K562 (cell line): Measurements from ENCODE around the gene MPND. TPM values are rescaled to one million over a fixed set of nuclear protein-coding genes. Genes with fewer than 3 reads are reported as not detected.

ENCODE experiments used
- ATF6 ChIP-seq: sonication (generic); formaldehyde crosslinking; IDR thresholded peaks from 2 replicates; pipeline ENCODE4 v1.4.0; 2020; ENCODE audit warnings: mild to moderate bottlenecking, missing genetic modification reagents
- FOXP4 ChIP-seq: sonication (generic); formaldehyde crosslinking; IDR thresholded peaks from 2 replicates; pipeline ENCODE4 v1.8.0; 2022; ENCODE audit warnings: mild to moderate bottlenecking, missing genetic modification reagents, borderline replicate concordance
- HCFC1 ChIP-seq: IDR thresholded peaks from 2 replicates; pipeline ENCODE4 v1.6.1; 2012; ENCODE audit warnings: low read depth, low read length, improper control_type of control experiment
- HMGN3 ChIP-seq: IDR thresholded peaks from 2 replicates; pipeline ENCODE4 v1.6.1; 2011; ENCODE audit warnings: borderline replicate concordance, low read depth, mild to moderate bottlenecking, mixed read lengths, low read length; ENCODE audit not compliant: insufficient read length; ENCODE audit errors: extremely low read depth
- MEF2D ChIP-seq: conservative IDR thresholded peaks from 2 replicates; pipeline ENCODE4 v1.6.1; 2016; ENCODE audit warnings: low read depth, missing genetic modification characterization, missing compliant biosample characterization
- NCOA1 ChIP-seq: fragments of 450-650 bp; IDR thresholded peaks from 2 replicates; pipeline ENCODE4 v1.6.1; 2016; ENCODE audit warnings: low read depth
- RCOR1 ChIP-seq, 2 experiments: IDR thresholded peaks; 2 replicates each; pipeline ENCODE4 v1.6.1; 2012; ENCODE audit warnings: low read depth in 2 of 2, low read length in 2 of 2, borderline replicate concordance in 1 of 2, improper control_type of control experiment in 1 of 2
- SAP30 ChIP-seq: fragments of 200-600 bp; sonication (generic); IDR thresholded peaks from 2 replicates; pipeline ENCODE4 v1.6.1; 2012; ENCODE audit warnings: borderline replicate concordance, low read depth, mild to moderate bottlenecking, moderate library complexity, low read length, control low read depth, inconsistent platforms; ENCODE audit not compliant: insufficient read depth, poor library complexity, severe bottlenecking
- STAT6 ChIP-seq: sonication (generic); formaldehyde crosslinking; IDR thresholded peaks from 2 replicates; pipeline ENCODE4 v1.8.1; 2023; ENCODE audit warnings: mild to moderate bottlenecking, missing genetic modification reagents
- YY1 ChIP-seq, 3 experiments: IDR thresholded peaks; 2 replicates each; pipeline ENCODE4 v1.6.1; 2011; ENCODE audit warnings: low read length in 2 of 3, mild to moderate bottlenecking in 2 of 3, moderate library complexity in 2 of 3, borderline replicate concordance in 1 of 3, control low read depth in 1 of 3, low read depth in 1 of 3; ENCODE audit not compliant: insufficient read depth in 3 of 3, insufficient replicate concordance in 2 of 3, control insufficient read depth in 1 of 3, insufficient read length in 1 of 3; ENCODE audit errors: extremely low read depth in 1 of 3
- ZNF324 ChIP-seq: fragments of 250-450 bp; sonication (Bioruptor Pico); IDR thresholded peaks from 2 replicates; pipeline ENCODE4 v1.4.0; 2020; ENCODE audit warnings: mild to moderate bottlenecking
- polyA plus RNA-seq, 8 experiments: library from polyadenylated mRNA; depleted of rRNA in 4 of 8; stranded (reverse) in 5 of 8; unstranded in 3 of 8; fragments of >200 nt; fragmentation: Nextera tagmentation in 2 of 8; fragmentation: Illumina TruSeq in 1 of 8; extraction: Ambion mirVana in 2 of 8; extraction: Trizol in 1 of 8; gene quantifications; 2 replicates each; pipeline versions ENCODE4 v1.2.1 to v1.2.3, GENCODE V29; 2011 to 2014; ENCODE audit warnings: inconsistent platforms in 1 of 8, missing spikeins in 1 of 8
- total RNA-seq, 7 experiments: library from RNA; depleted of rRNA in 6 of 7; stranded (reverse); fragments of >200 nt in 6 of 7; fragmentation: Illumina TruSeq in 2 of 7; extraction: Trizol in 2 of 7; gene quantifications; 2 replicates each; pipeline versions ENCODE4 v1.2.1 to v1.2.3, GENCODE V29; 2011 to 2021; ENCODE audit warnings: low replicate concordance in 1 of 7
- TF ChIP-seq, protein P1 (sequence below): fragments of 250-450 bp; sonication (Bioruptor Pico); IDR thresholded peaks from 2 replicates; pipeline ENCODE4 v1.8.0; 2021; ENCODE audit warnings: moderate library complexity, mild to moderate bottlenecking, inconsistent platforms
- TF ChIP-seq, protein P2 (sequence below): fragments of 450-650 bp; IDR thresholded peaks from 2 replicates; pipeline ENCODE4 v1.7.0; 2016; ENCODE audit warnings: borderline replicate concordance

MPND gene
- total and polyA plus RNA-seq, 9 of the 15 experiments (the other 6 are each of a cell fraction or from before 2014, with no cell fraction given): 0.25 to 14.0 (median 3.9) TPM

- TF ChIP-seq, protein P1, sequence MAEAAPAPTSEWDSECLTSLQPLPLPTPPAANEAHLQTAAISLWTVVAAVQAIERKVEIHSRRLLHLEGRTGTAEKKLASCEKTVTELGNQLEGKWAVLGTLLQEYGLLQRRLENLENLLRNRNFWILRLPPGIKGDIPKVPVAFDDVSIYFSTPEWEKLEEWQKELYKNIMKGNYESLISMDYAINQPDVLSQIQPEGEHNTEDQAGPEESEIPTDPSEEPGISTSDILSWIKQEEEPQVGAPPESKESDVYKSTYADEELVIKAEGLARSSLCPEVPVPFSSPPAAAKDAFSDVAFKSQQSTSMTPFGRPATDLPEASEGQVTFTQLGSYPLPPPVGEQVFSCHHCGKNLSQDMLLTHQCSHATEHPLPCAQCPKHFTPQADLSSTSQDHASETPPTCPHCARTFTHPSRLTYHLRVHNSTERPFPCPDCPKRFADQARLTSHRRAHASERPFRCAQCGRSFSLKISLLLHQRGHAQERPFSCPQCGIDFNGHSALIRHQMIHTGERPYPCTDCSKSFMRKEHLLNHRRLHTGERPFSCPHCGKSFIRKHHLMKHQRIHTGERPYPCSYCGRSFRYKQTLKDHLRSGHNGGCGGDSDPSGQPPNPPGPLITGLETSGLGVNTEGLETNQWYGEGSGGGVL (CRISPR knock-in tag): no peak
- TF ChIP-seq YY1 (IDR thresholded peaks at IDR 0.05; ENCODE audit: borderline replicate concordance in 1 of 3, control insufficient read depth in 1 of 3, extremely low read depth in 1 of 3, insufficient read depth in 3 of 3, insufficient read length in 1 of 3, insufficient replicate concordance in 2 of 3, low read depth in 1 of 3, low read length in 2 of 3) (peak in 2 of 3 experiments; percentile 43 to 44), STAT6 (no peak; the same call in 1 of the 2 replicates), HCFC1 (peak; percentile 43), FOXP4 (peak; percentile 97; the same call in 1 of the 2 replicates), ATF6 (CRISPR knock-in tag) (no peak; the same call in 1 of the 2 replicates), HMGN3 (peak; percentile 97), SAP30 (no peak), RCOR1 (IDR thresholded peaks at IDR 0.05; ENCODE audit: borderline replicate concordance in 1 of 2, low read depth in 2 of 2, low read length in 2 of 2) (peak in 1 of 2 experiments; percentile 92; a peak in 2 of 4 replicates), ZNF324 (no peak; the same call in none of the 2 replicates), MEF2D (tag) (peak; percentile 83), NCOA1 (peak; percentile 56)
- TF ChIP-seq, protein P2, sequence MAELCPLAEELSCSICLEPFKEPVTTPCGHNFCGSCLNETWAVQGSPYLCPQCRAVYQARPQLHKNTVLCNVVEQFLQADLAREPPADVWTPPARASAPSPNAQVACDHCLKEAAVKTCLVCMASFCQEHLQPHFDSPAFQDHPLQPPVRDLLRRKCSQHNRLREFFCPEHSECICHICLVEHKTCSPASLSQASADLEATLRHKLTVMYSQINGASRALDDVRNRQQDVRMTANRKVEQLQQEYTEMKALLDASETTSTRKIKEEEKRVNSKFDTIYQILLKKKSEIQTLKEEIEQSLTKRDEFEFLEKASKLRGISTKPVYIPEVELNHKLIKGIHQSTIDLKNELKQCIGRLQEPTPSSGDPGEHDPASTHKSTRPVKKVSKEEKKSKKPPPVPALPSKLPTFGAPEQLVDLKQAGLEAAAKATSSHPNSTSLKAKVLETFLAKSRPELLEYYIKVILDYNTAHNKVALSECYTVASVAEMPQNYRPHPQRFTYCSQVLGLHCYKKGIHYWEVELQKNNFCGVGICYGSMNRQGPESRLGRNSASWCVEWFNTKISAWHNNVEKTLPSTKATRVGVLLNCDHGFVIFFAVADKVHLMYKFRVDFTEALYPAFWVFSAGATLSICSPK: no peak
Observed at GRCh38 chr19:4374498-4375163, 31.3 kb downstream of the MPND start (continued).
